Central memory CD8-positive, alpha-beta T cell (primary cell): ENCODE measurements around the gene HABP4.

Experiments used
- ATAC-seq: fragments of 150-1000 bp; cut with Tn5 transposase; replicated peaks from 2 replicates; pipeline ENCODE4 v1.10.0; 2022; ENCODE audit warnings: mild to moderate bottlenecking, moderate FRiP score, moderate number of reproducible peaks; ENCODE audit not compliant: poor library complexity, severe bottlenecking; ENCODE audit errors: extremely low read depth
- DNase-seq, 2 donors: peaks; one replicate each; pipeline ENCODE4 v3.0.0; 2021; ENCODE audit warnings: low spot score in 2 of 2
- H3K27ac Mint-ChIP-seq: one replicate; pipeline ENCODE4 v1.8.0; 2022; ENCODE audit warnings: low read depth, mild to moderate bottlenecking, moderate library complexity, mixed read lengths
- H3K27me3 Mint-ChIP-seq: one replicate; pipeline ENCODE4 v1.8.0; 2022; ENCODE audit warnings: mixed read lengths
- H3K36me3 Mint-ChIP-seq: one replicate; pipeline ENCODE4 v1.8.0; 2022; ENCODE audit warnings: mild to moderate bottlenecking, moderate library complexity, mixed read lengths; ENCODE audit not compliant: insufficient read depth
- H3K4me1 Mint-ChIP-seq: one replicate; pipeline ENCODE4 v1.8.0; 2022; ENCODE audit warnings: mixed read lengths
- H3K4me3 Mint-ChIP-seq: one replicate; pipeline ENCODE4 v1.8.0; 2022; ENCODE audit warnings: mild to moderate bottlenecking, moderate library complexity, mixed read lengths
- H3K9me3 Mint-ChIP-seq: one replicate; pipeline ENCODE4 v1.8.0; 2022; ENCODE audit warnings: mixed read lengths

HABP4 gene

GRCh38 chr9:96461336-96461735 is 11.4 kb downstream of the HABP4 start:
- H3K27me3 Mint-ChIP-seq, result no peaks in the 10 kb centered on the region

DNA sequence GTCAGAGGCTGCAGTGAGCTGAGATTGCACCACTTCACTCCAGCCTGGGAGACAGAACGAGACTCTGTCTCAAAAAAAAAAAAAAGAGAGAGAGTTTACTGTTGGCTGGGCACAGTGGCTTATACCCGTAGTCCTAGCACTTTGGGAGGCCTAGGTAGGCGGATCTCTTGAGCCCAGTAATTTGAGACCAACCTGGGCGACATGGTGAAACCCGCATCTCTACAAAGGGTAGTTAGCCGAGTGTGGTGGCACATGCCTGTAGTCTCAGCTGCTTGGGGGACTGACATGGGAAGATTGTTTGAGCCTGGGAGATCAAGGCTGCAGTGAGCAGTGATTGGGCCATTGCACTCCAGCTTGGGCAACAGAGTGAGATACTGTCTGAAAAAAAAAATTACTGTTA is 12.6 kb downstream of the HABP4 start:
- H3K36me3 Mint-ChIP-seq, result peaks cover 23% of the 10 kb centered on the region
- H3K4me1 Mint-ChIP-seq, result no peaks in the 10 kb centered on the region
- no peak for DNase-seq
- H3K27ac Mint-ChIP-seq, result no peak overlapping the region
- no peak overlapping the region for H3K4me3 Mint-ChIP-seq
- ATAC-seq, result no peak
- H3K27me3 Mint-ChIP-seq, result no peaks in the 10 kb centered on the region
- no peaks in the 10 kb centered on the region for H3K9me3 Mint-ChIP-seq

More at GRCh38 chr9:96461336-96461735, 11.4 kb downstream of the HABP4 start:
- H3K4me3 Mint-ChIP-seq, result no peak overlapping the region
- H3K36me3 Mint-ChIP-seq, result peaks cover 16% of the 10 kb centered on the region
- DNase-seq (no peak), ATAC-seq (no peak)
- H3K4me1 Mint-ChIP-seq, result no peaks in the 10 kb centered on the region
- no peaks in the 10 kb centered on the region for H3K9me3 Mint-ChIP-seq
- no peak overlapping the region for H3K27ac Mint-ChIP-seq

DNA sequence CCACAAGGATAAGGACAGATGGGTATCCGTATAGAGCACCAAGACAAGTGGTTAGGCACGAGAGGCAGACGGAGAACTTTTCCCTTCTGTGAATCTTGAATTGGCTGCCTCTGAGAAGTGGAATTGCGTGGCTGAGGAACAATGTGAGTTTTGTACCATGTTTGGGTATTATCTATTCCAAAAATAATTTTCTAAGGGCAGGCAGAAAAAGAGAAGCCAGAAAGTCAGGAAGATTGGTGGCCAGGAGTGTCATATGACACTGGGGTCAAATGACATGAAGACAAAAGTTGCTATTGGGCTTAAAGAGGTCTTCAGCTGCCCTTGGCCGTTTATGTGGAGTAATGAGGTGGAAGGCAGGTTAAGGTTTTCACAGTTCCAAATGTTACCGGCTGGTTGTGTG is 14.5 kb downstream of the HABP4 start:
- ATAC-seq, result no peak
- DNase-seq, result no peak
- H3K27ac Mint-ChIP-seq, result peak overlapping the region; percentile 29

DNA sequence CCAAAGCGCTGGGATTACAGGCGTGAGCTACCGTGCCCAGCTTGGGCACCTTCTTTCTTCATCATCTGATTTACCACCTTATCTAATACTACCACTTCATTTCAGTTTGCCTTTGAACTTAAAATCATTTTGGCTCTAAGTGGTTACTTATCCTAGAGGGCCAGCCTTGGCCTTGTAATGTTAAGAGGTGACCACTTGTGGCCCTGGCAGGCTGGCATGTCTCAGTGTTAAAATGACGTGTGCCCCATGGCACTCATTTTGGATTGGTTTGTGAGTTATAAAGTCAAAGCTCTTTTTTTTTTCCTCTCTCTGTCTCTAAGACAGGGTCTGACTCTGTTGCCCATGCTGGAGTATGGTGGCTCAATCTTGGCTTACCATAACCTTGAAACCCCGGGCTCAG is 17.8 kb downstream of the HABP4 start:
- no peaks in the 10 kb centered on the region for H3K4me1 Mint-ChIP-seq
- DNase-seq (no peak), ATAC-seq (no peak)
- H3K36me3 Mint-ChIP-seq, result peaks cover 26% of the 10 kb centered on the region
- H3K27ac Mint-ChIP-seq, result peak overlapping the region; percentile 76
- H3K9me3 Mint-ChIP-seq, result no peaks in the 10 kb centered on the region
- H3K4me3 Mint-ChIP-seq, result no peak overlapping the region
- H3K27me3 Mint-ChIP-seq, result no peaks in the 10 kb centered on the region

More for the DNA sequence above, 14.5 kb downstream of the HABP4 start:
- Mint-ChIP-seq H3K4me1 (no peaks in the 10 kb centered on the region), H3K4me3 (no peak overlapping the region), H3K9me3 (no peaks in the 10 kb centered on the region), H3K36me3 (peaks cover 20% of the 10 kb centered on the region), H3K27me3 (no peaks in the 10 kb centered on the region)

DNA sequence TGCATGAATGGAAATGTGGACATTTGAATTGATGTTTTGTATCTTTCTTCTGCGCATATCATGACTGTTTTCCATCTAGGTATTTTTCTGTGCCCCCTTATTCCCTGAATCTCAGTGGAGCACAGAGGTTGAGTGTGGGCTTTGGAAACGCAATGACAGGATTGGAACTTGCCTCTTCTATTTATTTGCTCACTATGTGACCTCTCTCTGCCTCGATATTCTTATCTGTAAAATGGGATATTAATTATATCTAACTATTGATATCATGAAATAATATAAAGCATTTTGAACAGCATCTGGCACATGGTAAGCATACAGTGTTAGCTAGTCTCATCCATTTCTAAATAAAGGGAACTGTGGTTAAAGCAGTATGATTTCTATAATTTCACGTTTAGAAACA is 26.0 kb downstream of the HABP4 start:
- no peak overlapping the region for H3K27ac Mint-ChIP-seq
- H3K9me3 Mint-ChIP-seq, result no peaks in the 10 kb centered on the region
- no peak overlapping the region for H3K4me3 Mint-ChIP-seq
- no peak for DNase-seq
- H3K4me1 Mint-ChIP-seq, result peaks cover 8% of the 10 kb centered on the region
- H3K27me3 Mint-ChIP-seq, result no peaks in the 10 kb centered on the region
- peaks cover 14% of the 10 kb centered on the region for H3K36me3 Mint-ChIP-seq
- no peak for ATAC-seq

DNA sequence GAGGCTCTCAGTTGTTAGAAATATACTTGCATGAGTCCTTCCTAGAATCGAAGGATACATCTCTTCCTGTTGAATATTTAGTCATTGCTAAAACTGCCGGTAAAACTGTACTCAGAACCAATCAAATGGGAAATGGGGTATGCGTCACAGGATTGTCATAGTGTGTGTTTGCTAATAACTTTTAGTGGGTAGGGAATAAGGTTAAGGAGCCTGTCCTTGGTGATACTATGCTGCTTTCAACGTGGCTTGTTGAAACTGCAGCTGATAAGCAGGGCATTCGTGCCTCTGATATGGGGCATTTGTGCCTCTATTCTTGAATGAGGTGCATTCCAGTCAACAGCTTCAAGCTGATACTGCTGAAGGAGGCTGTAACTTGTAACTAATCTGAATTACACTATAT is 26.6 kb downstream of the HABP4 start:
- no peak overlapping the region for H3K27ac Mint-ChIP-seq
- no peak for DNase-seq
- ATAC-seq, result no peak
- peaks cover 12% of the 10 kb centered on the region for H3K36me3 Mint-ChIP-seq
- H3K9me3 Mint-ChIP-seq, result no peaks in the 10 kb centered on the region
- no peaks in the 10 kb centered on the region for H3K27me3 Mint-ChIP-seq
- peaks cover 8% of the 10 kb centered on the region for H3K4me1 Mint-ChIP-seq
- no peak overlapping the region for H3K4me3 Mint-ChIP-seq

- Mint-ChIP-seq H3K4me3 (no peak overlapping the region), H3K27me3 (no peaks in the 10 kb centered on the region), H3K4me1 (peaks cover 17% of the 10 kb centered on the region), H3K9me3 (no peaks in the 10 kb centered on the region), H3K36me3 (peaks cover 12% of the 10 kb centered on the region), H3K27ac (peak overlapping the region; percentile 46)
- ATAC-seq (no peak), DNase-seq (no peak)
Observed at GRCh38 chr9:96478829-96479371, 28.9 kb downstream of the HABP4 start.

- DNase-seq, result no peak
- peaks cover 15% of the 10 kb centered on the region for H3K36me3 Mint-ChIP-seq
- H3K9me3 Mint-ChIP-seq, result no peaks in the 10 kb centered on the region
- no peak overlapping the region for H3K27ac Mint-ChIP-seq
- H3K27me3 Mint-ChIP-seq, result no peaks in the 10 kb centered on the region
- H3K4me1 Mint-ChIP-seq, result peaks cover 17% of the 10 kb centered on the region
- no peak for ATAC-seq
- no peak overlapping the region for H3K4me3 Mint-ChIP-seq
Observed at GRCh38 chr9:96480736-96481135, 30.8 kb downstream of the HABP4 start.

DNA sequence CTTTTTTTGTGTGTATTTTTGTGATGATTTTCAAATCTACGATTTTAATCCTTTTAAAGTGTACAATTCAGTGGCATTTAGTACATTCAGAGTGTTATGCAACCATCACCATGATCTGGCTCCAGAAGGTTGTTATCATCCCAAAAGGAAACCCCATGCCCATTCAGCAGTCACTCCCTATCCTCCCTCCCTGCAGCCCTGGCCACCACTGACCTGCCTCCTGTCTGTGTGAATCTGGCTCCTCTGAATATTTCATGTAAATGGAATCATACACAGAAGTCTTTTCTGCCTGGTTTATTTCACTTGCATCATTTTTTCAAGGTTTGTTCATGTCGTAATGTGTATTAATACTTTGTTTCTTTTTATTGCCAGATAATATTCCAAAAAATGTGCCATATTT is 32.5 kb downstream of the HABP4 start:
- no peaks in the 10 kb centered on the region for H3K27me3 Mint-ChIP-seq

DNA sequence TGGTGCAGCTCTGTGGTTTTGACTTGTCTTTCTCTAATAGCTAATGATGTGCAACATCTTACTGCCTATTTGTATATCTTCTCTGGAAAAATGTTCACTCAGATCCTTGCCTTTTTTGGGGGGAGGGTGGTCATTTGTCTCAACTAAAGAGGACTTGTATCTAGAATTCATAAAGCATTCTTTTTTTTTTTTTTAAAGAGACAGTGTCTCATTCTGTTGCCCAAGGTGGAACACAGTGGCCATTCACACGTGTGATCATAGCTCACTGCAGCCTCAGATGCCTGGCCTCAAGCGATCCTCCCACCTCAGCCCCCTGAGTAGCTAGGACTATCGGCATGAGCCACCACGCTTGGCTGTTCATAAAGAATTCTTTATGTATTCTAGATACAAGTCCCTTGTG is 33.2 kb downstream of the HABP4 start:
- Mint-ChIP-seq H3K4me1 (peaks cover 17% of the 10 kb centered on the region), H3K27me3 (no peaks in the 10 kb centered on the region), H3K27ac (no peak overlapping the region), H3K4me3 (no peak overlapping the region), H3K36me3 (peaks cover 14% of the 10 kb centered on the region), H3K9me3 (no peaks in the 10 kb centered on the region)
- ATAC-seq (no peak), DNase-seq (no peak)

More for the DNA sequence above, 32.5 kb downstream of the HABP4 start:
- H3K27ac Mint-ChIP-seq, result no peak overlapping the region
- H3K4me1 Mint-ChIP-seq, result peaks cover 17% of the 10 kb centered on the region
- no peak overlapping the region for H3K4me3 Mint-ChIP-seq
- DNase-seq (no peak), ATAC-seq (no peak)
- H3K9me3 Mint-ChIP-seq, result no peaks in the 10 kb centered on the region
- peaks cover 14% of the 10 kb centered on the region for H3K36me3 Mint-ChIP-seq

DNA sequence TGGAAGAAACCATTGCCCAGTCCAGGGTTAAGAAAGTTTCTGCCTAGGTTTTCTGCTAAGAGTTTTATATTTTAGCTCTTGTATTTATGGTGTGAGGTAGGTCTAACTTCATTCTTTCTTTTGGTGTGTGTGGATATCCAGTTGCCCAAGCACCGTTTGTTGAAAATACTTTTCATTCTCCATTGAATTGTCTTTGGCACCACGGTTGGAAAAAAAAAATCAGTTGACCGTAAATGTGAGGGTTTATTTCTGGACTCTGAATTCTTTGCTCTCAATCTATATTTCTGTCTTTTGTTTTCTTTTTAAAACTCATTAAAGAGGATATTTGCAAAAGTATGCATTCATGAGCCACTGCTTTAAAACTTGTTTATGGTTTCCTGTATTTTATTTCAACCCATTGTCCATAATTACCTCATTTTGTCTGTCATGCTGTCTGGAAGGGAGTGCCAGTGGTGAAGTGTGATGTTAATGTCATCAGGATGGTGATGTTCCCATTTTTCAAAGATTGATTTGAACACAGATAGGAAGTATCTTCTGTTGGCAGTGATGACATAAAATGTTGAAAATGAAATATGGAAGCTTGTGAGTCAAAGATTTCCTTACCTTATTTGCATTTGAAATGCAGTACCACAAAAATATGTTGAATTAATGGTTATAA is 33.9 kb downstream of the HABP4 start:
- H3K9me3 Mint-ChIP-seq, result no peaks in the 10 kb centered on the region
- no peak overlapping the region for H3K27ac Mint-ChIP-seq
- H3K27me3 Mint-ChIP-seq, result no peaks in the 10 kb centered on the region
- peaks cover 14% of the 10 kb centered on the region for H3K36me3 Mint-ChIP-seq
- ATAC-seq (no peak), DNase-seq (no peak)
- peaks cover 12% of the 10 kb centered on the region for H3K4me1 Mint-ChIP-seq
- H3K4me3 Mint-ChIP-seq, result no peak overlapping the region

DNA sequence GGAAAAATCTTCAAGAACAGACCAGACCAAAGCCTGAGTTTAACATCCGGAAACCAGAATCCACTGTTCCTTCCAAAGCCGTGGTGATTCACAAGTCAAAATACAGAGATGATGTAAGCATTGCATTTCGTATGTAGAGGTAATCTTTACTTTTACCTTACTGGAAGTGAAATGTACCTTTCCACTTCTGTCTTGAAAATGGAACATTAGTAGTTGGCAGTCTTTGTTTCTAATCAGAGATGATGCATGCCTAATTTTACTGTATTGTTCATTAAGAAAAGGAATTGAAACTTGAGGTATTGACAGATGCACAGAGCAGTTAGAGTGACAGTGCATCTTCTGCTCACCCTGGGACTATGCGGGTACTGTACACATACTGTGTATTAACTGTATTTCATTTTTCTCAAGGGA is 34.6 kb downstream of the HABP4 start:
- Mint-ChIP-seq H3K9me3 (no peaks in the 10 kb centered on the region), H3K27ac (no peak overlapping the region), H3K4me1 (peaks cover 9% of the 10 kb centered on the region), H3K36me3 (peaks cover 18% of the 10 kb centered on the region), H3K27me3 (no peaks in the 10 kb centered on the region), H3K4me3 (no peak overlapping the region)
- no peak for ATAC-seq
- no peak for DNase-seq

GRCh38 chr9:96485280-96485679 is 35.3 kb downstream of the HABP4 start:
- no peak overlapping the region for H3K27ac Mint-ChIP-seq
- no peaks in the 10 kb centered on the region for H3K27me3 Mint-ChIP-seq

More at GRCh38 chr9:96485280-96485679, 35.3 kb downstream of the HABP4 start:
- Mint-ChIP-seq H3K36me3 (peaks cover 21% of the 10 kb centered on the region), H3K9me3 (no peaks in the 10 kb centered on the region), H3K4me1 (peaks cover 9% of the 10 kb centered on the region), H3K4me3 (no peak overlapping the region)
- DNase-seq (no peak), ATAC-seq (no peak)
